Measurements from ENCODE around the gene NR1H2.

DNA sequence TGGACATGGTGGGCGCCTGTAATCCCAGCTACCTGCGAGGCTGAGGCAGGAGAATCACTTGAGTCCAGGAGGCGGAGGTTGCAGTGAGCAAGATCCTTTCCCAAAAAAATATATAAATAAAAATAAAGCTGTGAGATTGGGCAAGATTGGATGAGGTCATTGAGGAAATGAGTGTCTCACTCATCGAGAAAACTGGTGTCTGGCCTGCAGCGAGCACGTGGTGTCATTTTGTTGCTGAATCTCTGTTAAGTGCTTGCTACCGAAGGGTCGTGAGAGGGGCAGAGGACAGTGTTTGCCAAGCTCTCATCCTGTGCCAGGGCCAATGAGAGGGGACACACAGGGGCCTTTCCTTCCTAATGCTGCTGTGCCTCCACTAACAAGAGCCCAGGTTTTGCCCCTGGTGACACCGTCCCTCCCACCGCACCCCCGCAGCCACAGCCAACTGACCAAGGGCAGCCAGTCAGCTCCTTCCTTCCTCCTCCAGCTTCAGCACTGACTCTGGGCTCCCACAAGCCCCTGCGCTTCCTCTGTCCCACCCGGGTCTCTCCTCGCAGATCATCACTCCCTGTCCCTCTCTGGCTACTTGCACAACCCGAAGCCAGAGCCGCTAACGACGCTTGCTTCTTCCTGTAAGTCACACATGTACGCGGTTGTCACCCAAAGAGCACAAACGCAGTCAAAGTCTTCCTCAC, 11.1 kb downstream of the NR1H2 start:
- TF ChIP-seq POLR2AphosphoS5 (IDR thresholded peaks at IDR 0.05; ENCODE audit: low read depth) = no peak
- TF ChIP-seq, protein P1, sequence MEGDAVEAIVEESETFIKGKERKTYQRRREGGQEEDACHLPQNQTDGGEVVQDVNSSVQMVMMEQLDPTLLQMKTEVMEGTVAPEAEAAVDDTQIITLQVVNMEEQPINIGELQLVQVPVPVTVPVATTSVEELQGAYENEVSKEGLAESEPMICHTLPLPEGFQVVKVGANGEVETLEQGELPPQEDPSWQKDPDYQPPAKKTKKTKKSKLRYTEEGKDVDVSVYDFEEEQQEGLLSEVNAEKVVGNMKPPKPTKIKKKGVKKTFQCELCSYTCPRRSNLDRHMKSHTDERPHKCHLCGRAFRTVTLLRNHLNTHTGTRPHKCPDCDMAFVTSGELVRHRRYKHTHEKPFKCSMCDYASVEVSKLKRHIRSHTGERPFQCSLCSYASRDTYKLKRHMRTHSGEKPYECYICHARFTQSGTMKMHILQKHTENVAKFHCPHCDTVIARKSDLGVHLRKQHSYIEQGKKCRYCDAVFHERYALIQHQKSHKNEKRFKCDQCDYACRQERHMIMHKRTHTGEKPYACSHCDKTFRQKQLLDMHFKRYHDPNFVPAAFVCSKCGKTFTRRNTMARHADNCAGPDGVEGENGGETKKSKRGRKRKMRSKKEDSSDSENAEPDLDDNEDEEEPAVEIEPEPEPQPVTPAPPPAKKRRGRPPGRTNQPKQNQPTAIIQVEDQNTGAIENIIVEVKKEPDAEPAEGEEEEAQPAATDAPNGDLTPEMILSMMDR (conservative IDR thresholded peaks at IDR 0.05; ENCODE audit: low read depth in 2 of 2) = no peak

All from GM23338 (cell line).